ENCODE data around the gene RTP3.

Gene RTP3

GRCh38 chr3:46496746-46497555 is 825 bp upstream of the RTP3 start:
- H3K36me3 Mint-ChIP-seq (ENCODE audit: low read depth) = no peaks in the 10 kb centered on the region
- H3K4me1 Mint-ChIP-seq = peaks cover 29% of the 10 kb centered on the region
- peaks cover 6% of the 10 kb centered on the region for H3K9me3 Mint-ChIP-seq
- no peak overlapping the region for H3K4me3 Mint-ChIP-seq
- peak in 2 of 3 experiments; percentile 8 to 40 for TF ChIP-seq CTCF (IDR thresholded peaks at IDR 0.05; ENCODE audit: unreplicated experiment in 3 of 3)
- peaks cover 28% of the 10 kb centered on the region for H3K27me3 Mint-ChIP-seq (ENCODE audit: low read depth)
- H3K27ac Mint-ChIP-seq = no peak overlapping the region

GRCh38 chr3:46498916-46499519 is 1.2 kb downstream of the RTP3 start:
- TF ChIP-seq CTCF (IDR thresholded peaks at IDR 0.05; ENCODE audit: unreplicated experiment in 3 of 3) = no peak
- H3K27ac Mint-ChIP-seq = no peak overlapping the region
- H3K4me3 Mint-ChIP-seq = no peak overlapping the region
- H3K27me3 Mint-ChIP-seq (ENCODE audit: low read depth) = peaks cover 18% of the 10 kb centered on the region
- peaks cover 43% of the 10 kb centered on the region for H3K4me1 Mint-ChIP-seq
- no peaks in the 10 kb centered on the region for H3K36me3 Mint-ChIP-seq (ENCODE audit: low read depth)
- peaks cover 6% of the 10 kb centered on the region for H3K9me3 Mint-ChIP-seq

GRCh38 chr3:46500656-46501635 is 3.2 kb downstream of the RTP3 start:
- peaks cover 48% of the 10 kb centered on the region for H3K4me1 Mint-ChIP-seq

GRCh38 chr3:46501702-46502101 is 3.9 kb downstream of the RTP3 start:
- Mint-ChIP-seq H3K4me1 (peaks cover 52% of the 10 kb centered on the region), H3K4me3 (no peak overlapping the region), H3K27ac (peak overlapping the region in 1 of 3 experiments; percentile 62), H3K36me3 (ENCODE audit: low read depth) (no peaks in the 10 kb centered on the region), H3K27me3 (ENCODE audit: low read depth) (peaks cover 12% of the 10 kb centered on the region), H3K9me3 (no peaks in the 10 kb centered on the region)
- TF ChIP-seq CTCF (IDR thresholded peaks at IDR 0.05; ENCODE audit: unreplicated experiment in 3 of 3) = no peak

More at GRCh38 chr3:46500656-46501635, 3.2 kb downstream of the RTP3 start:
- Mint-ChIP-seq H3K36me3 (ENCODE audit: low read depth) (no peaks in the 10 kb centered on the region), H3K9me3 (peaks cover 2% of the 10 kb centered on the region), H3K27ac (peak overlapping the region in 2 of 3 experiments; percentile 4 to 62), H3K4me3 (no peak overlapping the region), H3K27me3 (ENCODE audit: low read depth) (peaks cover 16% of the 10 kb centered on the region)
- no peak for TF ChIP-seq CTCF (IDR thresholded peaks at IDR 0.05; ENCODE audit: unreplicated experiment in 3 of 3)

- H3K27ac Mint-ChIP-seq = peak overlapping the region; percentile 4 to 16 (median 10)
- peak overlapping the region in 1 of 3 experiments; percentile 17 for H3K4me3 Mint-ChIP-seq
- peaks cover 6% of the 10 kb centered on the region for H3K27me3 Mint-ChIP-seq (ENCODE audit: low read depth)
- TF ChIP-seq CTCF (IDR thresholded peaks at IDR 0.05; ENCODE audit: unreplicated experiment in 3 of 3) = no peak
- no peaks in the 10 kb centered on the region for H3K36me3 Mint-ChIP-seq (ENCODE audit: low read depth)
- peaks cover 50% of the 10 kb centered on the region for H3K4me1 Mint-ChIP-seq
- no peaks in the 10 kb centered on the region for H3K9me3 Mint-ChIP-seq
These were observed 5.6 kb downstream of the RTP3 start for GRCh38 chr3:46503200-46503874.
